ENCODE results near the gene RAD51AP2. TPM values are rescaled to one million over a fixed set of nuclear protein-coding genes. Genes with fewer than 3 reads are reported as not detected.

The RAD51AP2 gene
- total and polyA plus RNA-seq, 2 of the 13 experiments (the other 11 are each of a cell fraction or from before 2014, with no cell fraction given) = 0.11 to 0.12 TPM

DNA sequence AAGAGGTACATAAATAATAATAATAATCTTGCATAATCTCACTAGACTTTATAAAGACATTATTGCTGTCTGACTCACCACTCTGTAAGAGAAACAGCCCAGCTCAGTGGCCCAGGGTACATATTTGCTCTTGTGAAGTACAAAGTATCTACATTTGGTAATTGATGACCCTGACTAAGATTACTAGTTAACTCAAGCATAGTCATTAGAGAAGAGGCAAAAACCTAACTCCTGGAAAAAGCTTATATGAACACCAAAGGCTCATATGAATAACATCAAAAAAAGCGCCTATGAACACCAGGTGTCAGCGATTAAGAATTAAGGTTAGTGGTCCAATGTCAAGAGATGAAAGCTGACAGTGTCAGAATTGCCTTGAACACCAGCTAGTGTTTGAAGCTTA, 38.4 kb downstream of the RAD51AP2 start (continued):
- TF ChIP-seq ZNF646 (CRISPR knock-in tag; IDR thresholded peaks at IDR 0.05) (no peak), TRIM24 (CRISPR knock-in tag; IDR thresholded peaks at IDR 0.05) (no peak), ZMYM4 (CRISPR knock-in tag; IDR thresholded peaks at IDR 0.05) (peak; percentile 40; the same call in 1 of the 2 replicates), NR2C2 (CRISPR knock-in tag; IDR thresholded peaks at IDR 0.05; ENCODE audit: borderline replicate concordance) (peak; percentile 42; the same call in 1 of the 2 replicates), HNF1A (IDR thresholded peaks at IDR 0.05; ENCODE audit: low read depth) (peak; percentile 81), HNF1A (CRISPR knock-in tag; IDR thresholded peaks at IDR 0.05; ENCODE audit: borderline replicate concordance) (peak; percentile 22; the same call in 1 of the 2 replicates), SMYD3 (CRISPR knock-in tag; IDR thresholded peaks at IDR 0.05) (no peak), SMARCE1 (IDR thresholded peaks at IDR 0.05; ENCODE audit: borderline replicate concordance) (peak; percentile 86), ARNT2 (CRISPR knock-in tag; IDR thresholded peaks at IDR 0.05; ENCODE audit: low read depth) (no peak), MYNN (CRISPR knock-in tag; IDR thresholded peaks at IDR 0.05; ENCODE audit: low read depth) (no peak), RAD21 (CRISPR knock-in tag; IDR thresholded peaks at IDR 0.05) (no peak), GRHL1 (CRISPR knock-in tag; conservative IDR thresholded peaks at IDR 0.05) (no peak), FOSL1 (CRISPR knock-in tag; IDR thresholded peaks at IDR 0.05; ENCODE audit: borderline replicate concordance) (peak; percentile 94), ZNF326 (CRISPR knock-in tag; IDR thresholded peaks at IDR 0.05; ENCODE audit: borderline replicate concordance) (no peak), SALL1 (CRISPR knock-in tag; IDR thresholded peaks at IDR 0.05) (peak; percentile 66; the same call in 1 of the 2 replicates), NCOA5 (CRISPR knock-in tag; IDR thresholded peaks at IDR 0.05) (no peak), ZNF451 (CRISPR knock-in tag; IDR thresholded peaks at IDR 0.05) (no peak), FOXO1 (CRISPR knock-in tag; IDR thresholded peaks at IDR 0.05) (peak; percentile 68; the same call in 1 of the 2 replicates), MTF1 (CRISPR knock-in tag; IDR thresholded peaks at IDR 0.05) (no peak)

Measured in HepG2 (cell line).